Suppressor macrophage (primary cell): Measurements from ENCODE around the gene PLTP.
A peak's percentile ranks its signal among the peaks of the same experiment; 100 is the strongest.

Experiments
- DNase-seq, 4 experiments: peaks; one replicate each; pipeline ENCODE4 v3.0.0-alpha.2; 2020 to 2022

Gene PLTP

DNA sequence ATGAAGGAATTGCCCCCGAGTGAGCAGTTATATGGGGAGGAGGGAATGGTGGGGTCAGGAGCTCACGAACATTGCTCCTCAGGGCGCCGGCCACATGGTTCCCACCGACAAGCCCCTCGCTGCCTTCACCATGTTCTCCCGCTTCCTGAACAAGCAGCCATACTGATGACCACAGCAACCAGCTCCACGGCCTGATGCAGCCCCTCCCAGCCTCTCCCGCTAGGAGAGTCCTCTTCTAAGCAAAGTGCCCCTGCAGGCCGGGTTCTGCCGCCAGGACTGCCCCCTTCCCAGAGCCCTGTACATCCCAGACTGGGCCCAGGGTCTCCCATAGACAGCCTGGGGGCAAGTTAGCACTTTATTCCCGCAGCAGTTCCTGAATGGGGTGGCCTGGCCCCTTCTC is 13.7 kb downstream of the PLTP start:
- DNase-seq: no peak

DNA sequence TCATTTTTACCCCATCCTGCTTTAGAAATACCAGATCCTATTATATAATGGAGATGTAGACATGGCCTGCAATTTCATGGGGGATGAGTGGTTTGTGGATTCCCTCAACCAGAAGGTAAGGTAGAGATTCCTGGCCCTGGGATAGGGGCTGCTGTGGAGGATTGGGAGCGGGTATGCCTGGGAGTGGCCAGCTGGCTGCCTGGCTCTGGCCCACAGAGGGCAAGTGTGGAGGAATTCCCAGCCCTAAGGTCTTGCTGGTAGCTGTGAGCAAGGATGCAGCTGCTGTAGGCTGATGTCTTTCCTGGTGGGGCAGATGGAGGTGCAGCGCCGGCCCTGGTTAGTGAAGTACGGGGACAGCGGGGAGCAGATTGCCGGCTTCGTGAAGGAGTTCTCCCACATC is 14.3 kb downstream of the PLTP start:
- no peak for DNase-seq

DNA sequence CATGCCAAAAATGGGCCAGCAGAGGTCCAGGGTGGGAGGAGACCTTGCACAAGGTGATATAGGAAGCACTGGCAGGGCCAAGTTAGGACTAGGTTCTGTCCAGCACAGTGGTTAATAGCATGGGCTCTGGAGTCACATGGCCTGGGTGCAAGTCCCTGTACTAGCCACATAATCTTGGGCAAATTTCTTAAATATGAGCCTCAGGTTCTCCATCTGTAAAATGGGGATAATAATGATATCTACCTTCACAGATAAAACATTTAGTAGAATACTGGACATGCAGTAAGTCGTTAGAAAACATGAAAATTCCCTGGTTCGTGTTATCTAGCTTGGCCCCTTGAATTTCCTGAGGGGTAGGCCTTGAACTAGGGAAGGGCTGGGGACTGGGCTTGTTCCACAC is 14.7 kb downstream of the PLTP start:
- DNase-seq: no peak

DNA sequence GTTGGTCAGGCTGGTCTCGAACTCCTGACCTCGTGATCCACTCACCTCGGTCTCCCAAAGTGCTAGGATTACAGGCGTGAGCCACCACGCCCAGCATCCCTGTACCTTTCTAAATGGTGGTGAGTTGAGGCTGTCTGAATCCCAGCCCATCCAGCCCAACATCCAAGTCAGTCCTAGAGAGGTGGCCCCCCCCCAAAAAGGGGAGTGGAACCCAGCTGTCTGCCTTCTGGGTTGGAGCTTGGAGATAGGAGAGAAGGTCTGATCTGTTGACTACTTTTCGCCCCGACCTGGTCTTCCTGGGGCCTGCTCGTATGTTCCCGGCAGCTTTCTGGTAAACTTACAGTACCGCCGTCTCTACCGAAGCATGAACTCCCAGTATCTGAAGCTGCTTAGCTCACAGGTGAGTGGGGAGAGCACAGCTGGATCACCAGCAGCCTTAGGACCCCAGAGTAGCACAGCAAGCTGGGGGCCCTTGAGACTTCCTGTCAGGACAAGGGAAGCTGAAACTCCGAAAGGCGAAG is 15.3 kb downstream of the PLTP start:
- no peak for DNase-seq

DNA sequence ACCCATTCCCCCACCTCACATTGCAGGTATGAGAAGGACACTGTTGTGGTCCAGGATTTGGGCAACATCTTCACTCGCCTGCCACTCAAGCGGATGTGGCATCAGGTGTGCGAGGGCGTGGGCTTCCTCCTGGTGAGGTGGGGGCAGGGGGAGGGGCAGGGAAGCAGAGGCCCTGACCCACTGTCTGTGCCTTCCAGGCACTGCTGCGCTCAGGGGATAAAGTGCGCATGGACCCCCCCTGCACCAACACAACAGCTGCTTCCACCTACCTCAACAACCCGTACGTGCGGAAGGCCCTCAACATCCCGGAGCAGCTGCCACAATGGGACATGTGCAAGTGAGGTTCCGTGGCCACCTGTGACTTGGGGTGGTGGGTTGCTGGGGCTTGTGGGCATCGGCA is 17.2 kb downstream of the PLTP start:
- no peak for DNase-seq

DNA sequence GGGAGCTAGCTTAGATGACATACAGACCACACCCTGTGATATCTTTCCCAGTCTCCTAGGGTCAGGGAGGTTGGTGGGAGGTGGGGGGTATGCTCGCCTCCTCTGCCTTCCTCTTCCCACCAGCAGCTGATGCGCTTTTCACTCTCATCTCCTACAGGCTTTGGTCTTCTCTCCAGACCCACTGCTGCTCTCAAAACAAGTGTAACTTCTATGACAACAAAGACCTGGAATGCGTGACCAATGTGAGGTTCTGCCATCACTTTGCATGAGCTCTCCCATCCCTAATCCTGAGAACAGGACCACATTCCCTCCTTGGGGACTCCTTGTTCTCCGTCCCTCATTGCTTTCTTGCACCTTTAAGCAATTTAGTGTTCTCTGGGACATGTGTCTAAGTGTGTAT is 18.1 kb downstream of the PLTP start:
- no peak for DNase-seq

DNA sequence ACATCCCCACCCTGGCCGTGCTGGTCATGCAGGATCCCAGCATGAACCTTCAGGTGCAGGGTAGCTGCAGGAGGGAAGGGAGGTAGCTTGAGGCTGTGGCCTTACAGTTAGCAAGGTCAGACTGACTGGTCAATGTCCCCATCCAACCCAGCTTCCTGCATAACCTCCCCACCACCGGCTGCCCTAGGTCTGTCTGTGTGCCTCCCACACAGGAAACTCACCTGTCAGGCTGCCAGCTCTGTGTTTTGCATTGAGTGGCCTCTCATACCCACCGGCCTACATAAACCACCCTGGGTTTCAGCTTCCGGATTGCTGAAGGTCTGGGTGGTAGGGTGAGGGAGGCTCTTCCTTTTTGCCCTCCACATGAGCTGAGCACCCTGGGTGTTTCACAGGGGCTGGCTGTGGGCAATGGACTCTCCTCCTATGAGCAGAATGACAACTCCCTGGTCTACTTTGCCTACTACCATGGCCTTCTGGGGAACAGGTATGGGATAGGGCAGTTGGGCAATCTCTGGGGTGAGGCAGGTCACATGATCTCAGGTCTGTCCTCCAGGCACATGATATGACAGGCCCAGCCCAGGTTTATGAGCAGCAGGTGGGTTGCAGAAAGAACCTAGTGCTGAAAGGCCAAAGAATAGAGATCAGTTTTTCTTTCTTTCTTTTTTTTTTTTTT is 19.0 kb downstream of the PLTP start:
- DNase-seq: peak in 3 of 4 experiments; percentile 18 to 33 (median 21)

DNA sequence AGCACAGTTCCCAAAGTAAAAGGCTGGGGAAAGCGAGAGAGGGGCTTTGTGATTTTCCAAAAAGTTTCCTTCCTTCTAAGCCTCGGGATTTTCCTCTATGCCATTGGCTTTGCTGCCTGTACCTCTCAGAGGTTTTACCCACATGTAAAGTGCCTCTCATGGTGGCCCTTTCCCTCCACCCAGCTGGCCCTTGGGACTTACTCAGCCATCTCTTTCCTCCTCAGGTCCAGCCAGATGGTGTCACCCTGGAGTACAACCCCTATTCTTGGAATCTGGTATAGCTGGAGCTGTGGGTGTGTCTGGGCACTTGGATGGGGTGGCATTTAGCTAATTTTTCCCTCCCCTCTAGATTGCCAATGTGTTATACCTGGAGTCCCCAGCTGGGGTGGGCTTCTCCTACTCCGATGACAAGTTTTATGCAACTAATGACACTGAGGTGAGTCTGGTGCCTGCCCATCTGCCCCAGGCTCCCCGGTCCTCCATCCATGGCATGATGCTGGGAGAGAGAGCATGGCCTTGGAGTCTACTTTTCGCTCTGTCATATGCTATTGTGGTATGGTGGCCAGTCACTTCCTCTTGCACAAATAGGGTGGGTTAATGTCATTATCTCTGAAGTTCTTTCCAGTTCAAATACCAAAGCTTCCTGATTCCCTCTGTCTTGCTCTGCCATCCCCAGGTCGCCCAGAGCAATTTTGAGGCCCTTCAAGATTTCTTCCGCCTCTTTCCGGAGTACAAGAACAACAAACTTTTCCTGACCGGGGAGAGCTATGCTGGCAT is 19.7 kb downstream of the PLTP start:
- peak; percentile 26 to 63 (median 58) for DNase-seq

DNA sequence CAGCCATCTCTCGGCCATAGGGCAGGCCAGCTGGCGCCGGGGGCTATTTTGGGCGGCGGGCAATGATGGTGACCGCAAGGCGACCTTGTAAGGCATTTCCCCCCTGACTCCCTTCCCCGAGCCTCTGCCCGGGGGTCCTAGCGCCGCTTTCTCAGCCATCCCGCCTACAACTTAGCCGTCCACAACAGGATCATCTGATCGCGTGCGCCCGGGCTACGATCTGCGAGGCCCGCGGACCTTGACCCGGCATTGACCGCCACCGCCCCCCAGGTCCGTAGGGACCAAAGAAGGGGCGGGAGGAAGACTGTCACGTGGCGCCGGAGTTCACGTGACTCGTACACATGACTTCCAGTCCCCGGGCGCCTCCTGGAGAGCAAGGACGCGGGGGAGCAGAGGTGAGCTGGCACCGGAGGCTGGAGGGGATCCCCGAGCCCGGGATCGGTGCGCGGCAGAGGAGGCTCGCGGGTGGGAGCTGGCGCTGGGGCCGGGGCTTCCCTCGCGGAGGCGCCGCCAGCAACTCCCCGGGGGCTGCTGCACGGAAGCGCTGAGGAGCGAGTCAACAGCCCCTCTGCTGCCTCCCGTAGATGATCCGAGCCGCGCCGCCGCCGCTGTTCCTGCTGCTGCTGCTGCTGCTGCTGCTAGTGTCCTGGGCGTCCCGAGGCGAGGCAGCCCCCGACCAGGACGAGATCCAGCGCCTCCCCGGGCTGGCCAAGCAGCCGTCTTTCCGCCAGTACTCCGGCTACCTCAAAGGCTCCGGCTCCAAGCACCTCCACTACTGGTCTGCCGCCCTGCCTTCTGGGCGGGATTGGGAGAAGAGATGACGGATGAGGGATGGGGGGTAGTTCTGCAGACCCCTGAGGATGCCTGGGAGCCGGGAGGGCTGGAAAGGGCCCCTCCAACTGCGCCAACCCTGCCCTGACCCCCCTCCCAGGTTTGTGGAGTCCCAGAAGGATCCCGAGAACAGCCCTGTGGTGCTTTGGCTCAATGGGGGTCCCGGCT is 20.7 kb downstream of the PLTP start, which contains the start of the genes CTSA and NEURL2:
Gene CTSA, plus strand, starts transcription at position 351 of the 999 bp plus-strand sequence. Its CDS starts 234 bp downstream, at position 585.
Gene NEURL2, minus strand, starts transcription at position 224 of the 999 bp plus-strand sequence. Its CDS starts 217 bp downstream, at position 7.
- DNase-seq: peak; percentile 81 to 92 (median 90)

DNA sequence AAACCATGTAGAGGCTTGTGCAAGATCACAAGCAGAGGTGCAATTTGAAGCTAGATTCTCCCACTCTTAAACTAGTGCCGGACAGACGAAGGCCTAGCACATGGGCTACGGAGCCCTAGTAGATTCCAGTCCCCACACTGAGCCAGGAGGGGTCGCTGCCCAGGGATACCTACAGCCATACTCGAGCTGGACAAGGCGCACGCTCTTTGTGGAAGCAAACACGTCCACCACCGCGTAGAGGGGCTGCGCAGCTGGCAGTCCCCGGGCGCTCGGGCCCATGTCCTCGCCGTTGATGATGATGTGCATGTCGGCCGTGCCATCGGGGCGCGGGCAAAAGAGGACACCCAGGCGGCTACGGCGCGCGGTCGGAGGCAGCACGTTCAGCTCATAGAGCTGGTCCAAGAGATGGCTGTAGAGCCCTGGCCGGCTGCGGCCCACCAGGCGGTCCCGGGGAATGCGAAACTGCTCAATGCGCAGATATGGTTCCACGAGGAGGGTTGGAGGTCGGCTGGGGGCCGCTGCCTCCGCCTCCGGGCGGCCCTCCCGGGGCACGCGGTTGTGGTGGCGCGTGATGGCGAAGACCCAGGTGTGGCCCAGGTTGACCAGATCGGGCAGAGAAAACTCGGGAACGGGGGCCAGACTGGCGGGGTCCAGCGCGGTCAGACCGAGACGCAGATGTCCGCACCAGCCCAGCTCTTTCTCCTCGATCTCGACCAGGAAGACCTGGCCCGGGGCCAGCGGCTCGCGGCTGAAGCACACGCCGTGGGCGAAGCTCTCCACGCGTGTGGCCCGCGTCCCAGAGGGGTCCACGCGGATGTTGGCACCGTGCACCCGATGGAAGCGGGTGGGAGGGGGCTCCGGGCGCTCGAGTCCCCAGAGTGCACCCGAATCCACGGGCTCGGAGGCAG is 21.6 kb downstream of the PLTP start:
- peak; percentile 78 to 88 (median 82) for DNase-seq

DNA sequence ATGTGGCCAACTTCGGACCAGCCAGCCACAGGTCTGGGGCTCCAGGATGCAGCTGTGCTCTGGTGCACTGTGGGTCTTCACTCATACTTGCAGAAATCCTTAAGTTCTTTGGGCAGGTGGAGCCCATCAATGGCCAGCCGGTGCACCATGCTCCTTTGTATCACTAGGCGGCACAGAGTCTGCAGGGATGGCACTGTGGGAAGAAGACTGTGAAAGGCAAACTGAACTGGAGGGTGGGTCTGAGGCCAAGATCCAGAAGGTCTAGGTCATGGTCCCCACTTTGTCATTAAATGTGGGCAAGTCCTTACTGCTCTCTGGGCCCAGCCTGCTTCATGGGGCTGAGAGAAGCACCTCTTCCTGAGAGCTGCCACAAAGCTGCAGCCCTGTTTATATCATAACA is 23.3 kb downstream of the PLTP start:
- no peak for DNase-seq

DNA sequence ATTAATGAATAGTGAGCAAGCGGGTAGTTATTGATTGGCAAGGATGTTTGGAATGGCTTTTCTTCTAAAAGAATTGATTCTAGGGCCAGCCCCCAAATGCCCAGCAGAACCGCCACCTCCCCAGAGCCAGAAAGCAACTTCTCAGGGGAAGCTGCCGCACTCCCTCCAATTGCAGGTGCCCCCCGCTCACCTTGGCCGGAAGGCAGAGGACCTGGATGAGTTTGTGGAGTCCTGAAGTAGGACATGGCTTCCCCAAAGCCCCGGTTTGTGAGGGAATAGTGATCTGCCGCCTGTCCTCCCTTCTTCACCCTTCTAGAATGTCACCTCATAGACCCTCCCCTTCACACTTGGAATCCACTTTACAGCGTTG is 24.6 kb downstream of the PLTP start, which contains the start of gene SPATA25:
Gene SPATA25, minus strand, starts transcription at position 277 of the 370 bp plus-strand sequence. Its CDS starts 32 bp downstream, at position 245.
- DNase-seq: no peak

DNA sequence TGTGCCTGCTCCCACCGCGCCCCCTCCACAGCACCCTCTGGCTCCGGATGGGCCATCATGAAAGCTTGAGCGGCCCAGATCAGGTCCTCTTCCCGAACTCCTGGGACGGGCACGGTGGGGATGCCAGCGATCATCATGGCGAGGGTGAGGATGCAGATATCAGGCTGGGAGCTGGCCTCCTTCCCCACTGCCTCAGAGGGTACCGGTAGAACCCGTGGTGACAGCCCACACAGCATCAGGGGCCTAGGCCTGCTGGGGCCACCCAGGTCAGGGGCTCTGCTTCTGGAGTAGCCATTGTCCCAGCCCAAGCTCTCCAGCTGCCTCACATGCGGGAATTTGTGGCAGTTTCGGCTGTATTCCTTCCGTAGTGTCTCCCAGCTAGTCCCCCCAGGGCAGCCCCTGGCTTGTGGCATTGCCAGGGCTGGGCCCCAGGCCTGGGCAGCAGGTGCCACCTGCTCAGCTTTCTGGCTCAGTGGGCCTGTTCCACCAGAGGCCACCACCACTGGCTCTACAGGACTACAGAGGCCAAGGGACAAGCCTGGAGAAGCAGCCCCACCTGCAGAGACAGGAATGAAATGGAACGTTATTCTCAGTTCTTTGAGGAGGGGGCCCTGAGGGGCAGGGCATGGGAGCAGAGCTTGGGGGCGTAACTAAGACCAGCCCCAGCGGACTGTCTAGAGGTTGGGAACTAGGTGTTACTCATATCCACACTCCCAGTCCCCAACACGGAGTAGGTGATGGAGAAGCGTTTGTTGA is 25.2 kb downstream of the PLTP start:
- no peak for DNase-seq

DNA sequence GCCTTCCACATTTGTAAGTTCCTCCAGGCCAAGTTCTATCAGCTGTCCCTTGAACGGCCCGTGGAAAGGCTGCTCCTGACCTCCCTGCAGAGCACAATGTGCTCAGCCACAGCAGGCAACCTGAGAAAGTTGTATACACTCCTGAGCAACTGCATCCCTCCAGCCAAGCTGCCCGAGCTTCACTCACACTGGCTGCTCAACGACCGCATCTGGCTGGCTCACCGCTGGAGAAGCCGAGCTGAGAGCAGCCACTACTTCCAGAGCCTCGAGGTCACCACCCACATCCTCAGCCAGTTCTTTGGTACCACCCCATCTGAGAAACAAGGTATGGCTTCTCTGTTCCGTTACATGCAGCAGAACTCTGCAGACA is 28.9 kb downstream of the PLTP start:
- no peak for DNase-seq

DNA sequence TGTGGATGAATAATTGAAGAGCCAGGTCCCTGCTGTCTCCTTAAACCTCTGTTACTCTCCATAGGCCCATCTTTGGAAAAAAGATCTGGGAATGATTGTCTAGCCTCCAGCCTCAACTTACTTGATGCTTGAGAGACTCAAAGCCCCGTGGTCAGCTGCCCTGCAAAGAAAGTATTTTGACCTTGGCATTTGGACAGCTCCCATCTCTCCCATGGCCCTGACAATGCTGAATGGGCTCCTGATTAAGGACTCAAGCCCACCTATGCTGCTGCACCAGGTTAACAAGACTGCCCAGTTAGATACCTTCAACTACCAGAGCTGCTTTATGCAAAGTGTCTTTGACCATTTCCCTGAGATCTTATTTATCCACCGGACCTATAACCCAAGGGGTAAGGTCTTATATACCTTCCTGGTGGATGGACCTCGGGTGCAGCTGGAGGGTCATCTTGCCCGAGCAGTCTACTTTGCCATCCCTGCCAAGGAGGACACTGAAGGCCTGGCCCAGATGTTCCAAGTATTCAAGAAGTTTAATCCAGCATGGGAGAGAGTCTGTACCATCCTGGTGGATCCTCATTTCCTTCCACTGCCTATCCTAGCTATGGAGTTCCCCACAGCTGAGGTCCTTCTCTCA is 29.4 kb downstream of the PLTP start:
- DNase-seq: no peak

DNA sequence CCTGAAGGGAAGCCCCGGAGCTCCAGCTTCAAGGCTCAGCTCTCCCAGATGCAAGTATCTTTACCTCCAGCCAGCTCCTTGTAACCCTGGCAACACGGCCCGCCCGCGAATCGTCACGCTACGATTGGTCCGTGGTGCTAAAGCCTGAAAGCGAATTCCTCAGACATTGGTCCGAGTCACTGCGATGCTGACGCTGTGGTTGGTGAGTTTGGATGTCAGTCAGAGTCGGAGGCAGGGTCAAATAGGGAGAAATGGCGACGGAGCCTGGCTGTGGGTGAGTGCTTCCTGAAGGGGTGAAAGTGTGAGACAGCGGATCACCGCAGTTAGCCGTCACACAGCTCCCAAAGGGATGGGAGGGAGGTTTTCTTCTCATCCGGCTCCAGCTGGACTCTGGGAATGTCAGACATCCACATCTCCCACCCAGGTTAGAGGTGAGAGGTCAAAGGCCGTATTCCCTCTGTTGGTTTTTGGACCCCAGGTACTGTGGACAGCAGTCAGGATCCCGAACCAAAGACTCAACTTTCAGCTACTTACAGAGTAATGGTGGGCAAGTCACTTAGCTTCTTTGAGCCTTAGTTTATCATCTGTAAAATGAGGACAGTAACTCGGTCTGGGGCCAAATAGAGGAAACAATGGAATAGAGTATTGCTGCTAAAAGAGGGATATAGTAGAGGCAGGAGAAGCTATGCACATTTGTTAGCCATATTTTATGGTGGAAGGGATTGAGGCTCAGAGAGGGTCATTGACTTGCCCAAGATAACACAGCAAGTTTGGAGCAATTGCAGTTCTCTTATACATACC is 30.8 kb downstream of the PLTP start, which contains the start of gene ZSWIM1:
Gene ZSWIM1, plus strand, starts transcription at position 240 of the 801 bp plus-strand sequence. CDS start 1,366 bp downstream, outside the sequence.
- peak; percentile 99 for DNase-seq

DNA sequence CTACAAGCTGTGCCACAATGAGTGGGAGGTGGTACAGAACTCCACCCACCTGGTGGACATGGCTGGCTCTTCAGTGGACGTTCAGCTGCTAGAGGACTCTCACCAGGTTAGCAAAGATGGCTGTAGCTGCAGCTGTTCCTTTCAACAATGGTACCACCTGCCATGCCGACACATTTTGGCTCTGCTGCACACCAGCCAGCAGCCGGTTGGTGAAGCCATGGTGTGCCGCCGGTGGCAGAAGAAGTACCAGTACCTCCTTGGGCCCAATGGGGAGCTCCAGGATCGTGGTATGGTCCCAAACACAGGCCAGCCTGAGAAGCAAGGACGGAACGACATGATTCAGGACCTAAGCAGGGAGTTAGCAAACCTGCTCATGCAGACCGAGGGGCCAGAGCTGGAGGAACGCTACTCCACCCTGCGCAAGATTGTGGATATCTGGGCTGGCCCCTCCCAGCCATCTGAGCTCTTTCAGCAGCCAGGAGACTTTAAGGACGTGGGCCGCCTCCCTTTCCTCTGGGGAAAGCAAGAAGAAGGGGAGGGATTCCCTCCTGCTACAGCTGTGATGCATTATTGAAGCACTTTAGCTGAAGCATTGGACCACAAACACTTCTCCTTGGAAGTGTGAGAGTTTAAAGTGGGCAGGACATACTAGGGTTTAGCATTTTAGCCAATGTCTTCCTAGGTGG is 33.7 kb downstream of the PLTP start:
- DNase-seq: no peak

DNA sequence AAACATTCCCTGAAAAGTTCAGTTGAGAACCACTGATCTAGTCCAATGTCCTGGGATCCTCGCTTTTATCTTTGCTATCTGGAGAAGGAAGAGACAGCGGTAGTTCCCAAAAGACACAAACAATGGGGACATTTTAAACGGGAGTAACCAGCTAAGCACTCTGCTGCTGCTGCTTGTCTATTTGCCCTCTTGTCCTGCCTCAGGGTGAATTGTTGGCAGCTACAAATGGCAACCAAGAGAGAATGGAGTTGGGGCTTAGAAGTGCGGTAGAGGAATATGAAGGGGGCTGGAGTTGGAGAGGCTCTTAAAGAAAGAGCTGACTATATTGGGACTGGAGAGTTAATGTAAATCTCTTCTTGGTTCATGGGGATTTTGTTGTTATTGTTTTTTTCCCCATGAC is 37.4 kb downstream of the PLTP start:
- DNase-seq: no peak
